HEK293 (cell line): ENCODE measurements around the gene EML1.

Source experiments
- CTCF ChIA-PET: fragments of 350-600 bp; formaldehyde crosslinking; extraction: SDS; loops from one replicate; lab custom pipeline; 2021; ENCODE audit warnings: antibody characterized with exemption; lab: Yijun Ruan, JAX
- POLR2A ChIA-PET: fragments of 300-600 bp; formaldehyde crosslinking; extraction: SDS; loops from one replicate; lab custom pipeline; 2020; ENCODE audit warnings: antibody characterized with exemption, inconsistent platforms; lab: Yijun Ruan, JAX
- H3K27ac ChIP-seq: fragments of 200-500 bp; sonication (Bioruptor generic); 2 replicates; pipeline ENCODE4 v1.5.1; 2014; ENCODE audit warnings: low read depth, low read length, control low read depth, inconsistent platforms; ENCODE audit errors: extremely low read depth
- H3K36me3 ChIP-seq, 2 experiments: fragments of 200-500 bp in 1 of 2; sonication (Bioruptor generic) in 1 of 2; 1 replicate in 1 of 2; 2 replicates in 1 of 2; pipeline ENCODE4 v1.5.1; 2014 to 2017; ENCODE audit warnings: inconsistent platforms in 2 of 2, low read length in 2 of 2; ENCODE audit not compliant: control insufficient read depth in 2 of 2, insufficient read depth in 1 of 2
- H3K4me1 ChIP-seq: fragments of 200-500 bp; sonication (Bioruptor generic); 2 replicates; pipeline ENCODE4 v1.5.1; 2014; ENCODE audit warnings: mild to moderate bottlenecking, low read length, inconsistent platforms; ENCODE audit not compliant: control insufficient read depth, insufficient read depth
- H3K4me3 ChIP-seq: 2 replicates; pipeline ENCODE4 v1.5.1; 2011; ENCODE audit warnings: low read depth, mild to moderate bottlenecking, control low read depth, low read length, moderate library complexity
- H3K9me3 ChIP-seq: fragments of 200-500 bp; sonication (Bioruptor generic); 2 replicates; pipeline ENCODE4 v1.5.1; 2014; ENCODE audit warnings: low read depth, low read length, inconsistent platforms; ENCODE audit not compliant: control insufficient read depth, insufficient read depth
- HOXD13 ChIP-seq: sonication (generic); formaldehyde crosslinking; IDR thresholded peaks from 2 replicates; pipeline ENCODE4 v1.8.0; 2022; ENCODE audit warnings: missing genetic modification reagents, borderline replicate concordance
- ZBTB21 ChIP-seq: fragments of 450-650 bp; formaldehyde crosslinking; IDR thresholded peaks from 2 replicates; pipeline ENCODE4 v1.5.1; 2017; ENCODE audit warnings: missing biosample characterization, missing genetic modification characterization
- ZEB2 ChIP-seq: fragments of 450-650 bp; formaldehyde crosslinking; IDR thresholded peaks from 2 replicates; pipeline ENCODE4 v1.5.1; 2016; ENCODE audit warnings: missing biosample characterization, missing genetic modification characterization
- ZFP3 ChIP-seq: fragments of 450-650 bp; formaldehyde crosslinking; IDR thresholded peaks from 2 replicates; pipeline ENCODE4 v1.5.1; 2016; ENCODE audit warnings: low read depth, missing biosample characterization, missing genetic modification characterization
- ZIC2 ChIP-seq: fragments of 450-650 bp; formaldehyde crosslinking; IDR thresholded peaks from 2 replicates; pipeline ENCODE4 v1.5.1; 2016; ENCODE audit warnings: missing biosample characterization, missing genetic modification characterization
- ZNF211 ChIP-seq: fragments of 450-650 bp; formaldehyde crosslinking; IDR thresholded peaks from 2 replicates; pipeline ENCODE4 v1.5.1; 2016; ENCODE audit warnings: low read depth, missing biosample characterization, missing genetic modification characterization
- ZNF391 ChIP-seq: fragments of 450-650 bp; formaldehyde crosslinking; IDR thresholded peaks from 2 replicates; pipeline ENCODE4 v1.5.1; 2016; ENCODE audit warnings: low read depth, missing biosample characterization, missing genetic modification characterization, borderline replicate concordance
- ZNF514 ChIP-seq: fragments of 450-650 bp; formaldehyde crosslinking; IDR thresholded peaks from 2 replicates; pipeline ENCODE4 v1.5.1; 2016; ENCODE audit warnings: missing biosample characterization, missing genetic modification characterization
- ZNF830 ChIP-seq: fragments of 450-650 bp; IDR thresholded peaks from 2 replicates; pipeline ENCODE4 v1.5.0; 2018; ENCODE audit warnings: missing biosample characterization, missing genetic modification characterization, low read depth, mild to moderate bottlenecking, moderate library complexity
- ZSCAN5A ChIP-seq: fragments of 450-650 bp; formaldehyde crosslinking; IDR thresholded peaks from 2 replicates; pipeline ENCODE4 v1.5.1; 2016; ENCODE audit warnings: missing biosample characterization, missing genetic modification characterization
- TF ChIP-seq, protein P1 (sequence below): fragments of 450-650 bp; formaldehyde crosslinking; IDR thresholded peaks from 2 replicates; pipeline ENCODE4 v1.5.1; 2016; ENCODE audit warnings: missing biosample characterization, missing genetic modification characterization
- TF ChIP-seq, protein P2 (sequence below): fragments of 450-650 bp; formaldehyde crosslinking; IDR thresholded peaks from 2 replicates; pipeline ENCODE4 v1.5.1; 2016; ENCODE audit warnings: missing biosample characterization, missing genetic modification characterization

EML1 gene

GRCh38 chr14:99781091-99781490, 12.1 kb upstream of the EML1 start (continued):
- no peak for TF ChIP-seq ZSCAN5A (tag by site-specific recombination)
- TF ChIP-seq, all 188 proteins: peak for 0

GRCh38 chr14:99781853-99782610, 11.2 kb upstream of the EML1 start:
- POLR2A ChIA-PET: no interaction called here
- CTCF ChIA-PET: no interaction called here
- TF ChIP-seq ZEB2 (no peak), ZFP3 (no peak), ZBTB21 (tag by site-specific recombination) (no peak), ZNF830 (tag by site-specific recombination) (no peak), ZNF514 (tag by site-specific recombination) (no peak), HOXD13 (no peak)

GRCh38 chr14:99784508-99784907, 8.7 kb upstream of the EML1 start:
- Histone ChIP-seq H3K36me3 (no peaks in the 10 kb centered on the region), H3K9me3 (no peaks in the 10 kb centered on the region), H3K4me3 (no peak overlapping the region), H3K4me1 (no peaks in the 10 kb centered on the region; the same call in 1 of the 2 replicates), H3K27ac (no peak overlapping the region)
- CTCF ChIA-PET: interaction anchor here (1.0 to 1.4 kb wide), 2 partner anchors 9 to 10 kb away, joined by 3 to 4 read pairs; partner anchors contain the start of gene EML1
- POLR2A ChIA-PET: no interaction called here
- TF ChIP-seq ZNF211 (tag by site-specific recombination) (no peak), ZIC2 (peak; percentile 74)

More at GRCh38 chr14:99781853-99782610, 11.2 kb upstream of the EML1 start:
- H3K9me3 ChIP-seq: peaks cover 2% of the 10 kb centered on the region
- no peaks in the 10 kb centered on the region for H3K36me3 ChIP-seq
- no peak overlapping the region for H3K4me3 ChIP-seq
- H3K4me1 ChIP-seq: no peaks in the 10 kb centered on the region; the same call in 1 of the 2 replicates
- H3K27ac ChIP-seq: no peak overlapping the region

DNA sequence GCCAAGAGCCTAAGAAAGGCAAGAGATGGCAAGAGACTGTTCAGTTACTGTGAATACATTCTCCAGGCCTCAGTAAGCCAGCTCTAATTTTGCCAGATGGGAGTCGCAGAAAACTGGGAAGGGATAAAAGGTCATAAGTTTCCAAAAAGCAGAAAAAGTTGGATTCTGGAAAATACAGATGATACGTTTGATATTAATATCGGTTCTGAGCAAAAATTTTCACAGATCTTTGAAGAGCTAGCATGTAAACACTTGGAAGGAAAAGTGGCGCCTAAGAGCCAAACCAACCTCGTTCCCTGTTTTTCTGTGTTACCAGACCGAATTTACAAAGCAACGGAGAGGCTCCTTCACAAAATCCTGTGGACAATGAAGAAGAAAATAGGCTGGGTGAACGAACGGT, 7.8 kb upstream of the EML1 start:
- TF ChIP-seq, protein P1, sequence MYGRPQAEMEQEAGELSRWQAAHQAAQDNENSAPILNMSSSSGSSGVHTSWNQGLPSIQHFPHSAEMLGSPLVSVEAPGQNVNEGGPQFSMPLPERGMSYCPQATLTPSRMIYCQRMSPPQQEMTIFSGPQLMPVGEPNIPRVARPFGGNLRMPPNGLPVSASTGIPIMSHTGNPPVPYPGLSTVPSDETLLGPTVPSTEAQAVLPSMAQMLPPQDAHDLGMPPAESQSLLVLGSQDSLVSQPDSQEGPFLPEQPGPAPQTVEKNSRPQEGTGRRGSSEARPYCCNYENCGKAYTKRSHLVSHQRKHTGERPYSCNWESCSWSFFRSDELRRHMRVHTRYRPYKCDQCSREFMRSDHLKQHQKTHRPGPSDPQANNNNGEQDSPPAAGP (tag by site-specific recombination): no peak
- TF ChIP-seq ZNF391: no peak
- TF ChIP-seq, protein P2, sequence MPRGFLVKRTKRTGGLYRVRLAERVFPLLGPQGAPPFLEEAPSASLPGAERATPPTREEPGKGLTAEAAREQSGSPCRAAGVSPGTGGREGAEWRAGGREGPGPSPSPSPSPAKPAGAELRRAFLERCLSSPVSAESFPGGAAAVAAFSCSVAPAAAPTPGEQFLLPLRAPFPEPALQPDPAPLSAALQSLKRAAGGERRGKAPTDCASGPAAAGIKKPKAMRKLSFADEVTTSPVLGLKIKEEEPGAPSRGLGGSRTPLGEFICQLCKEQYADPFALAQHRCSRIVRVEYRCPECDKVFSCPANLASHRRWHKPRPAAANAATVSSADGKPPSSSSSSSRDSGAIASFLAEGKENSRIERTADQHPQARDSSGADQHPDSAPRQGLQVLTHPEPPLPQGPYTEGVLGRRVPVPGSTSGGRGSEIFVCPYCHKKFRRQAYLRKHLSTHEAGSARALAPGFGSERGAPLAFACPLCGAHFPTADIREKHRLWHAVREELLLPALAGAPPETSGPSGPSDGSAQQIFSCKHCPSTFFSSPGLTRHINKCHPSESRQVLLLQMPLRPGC: no peak
- ChIA-PET POLR2A (no interaction called here), CTCF (interaction anchor here (1.4 kb wide), 1 partner anchor 11 kb away, joined by 3 read pairs; no protein-coding TSS in a partner anchor)
- no peak overlapping the region for H3K27ac ChIP-seq
- H3K36me3 ChIP-seq: no peaks in the 10 kb centered on the region
- H3K4me3 ChIP-seq: no peak overlapping the region
- H3K4me1 ChIP-seq: no peaks in the 10 kb centered on the region; the same call in 1 of the 2 replicates
- no peaks in the 10 kb centered on the region for H3K9me3 ChIP-seq
